NB4 (cell line): Measurements from ENCODE around the gene MGAT1.

Experiments used
- MYC ChIP-seq: IDR thresholded peaks from 2 replicates; pipeline ENCODE4 v1.6.1; 2011; ENCODE audit warnings: low read depth, low read length
- POLR2A ChIP-seq: IDR thresholded peaks from 2 replicates; pipeline ENCODE4 v1.6.1; 2011; ENCODE audit warnings: mild to moderate bottlenecking; ENCODE audit not compliant: insufficient read length; ENCODE audit errors: extremely low read depth
- TF ChIP-seq, protein P1 (sequence below): IDR thresholded peaks from one replicate; pipeline ENCODE4 v1.5.1; 2012; ENCODE audit warnings: low read depth, low read length

- TF ChIP-seq, protein P1, sequence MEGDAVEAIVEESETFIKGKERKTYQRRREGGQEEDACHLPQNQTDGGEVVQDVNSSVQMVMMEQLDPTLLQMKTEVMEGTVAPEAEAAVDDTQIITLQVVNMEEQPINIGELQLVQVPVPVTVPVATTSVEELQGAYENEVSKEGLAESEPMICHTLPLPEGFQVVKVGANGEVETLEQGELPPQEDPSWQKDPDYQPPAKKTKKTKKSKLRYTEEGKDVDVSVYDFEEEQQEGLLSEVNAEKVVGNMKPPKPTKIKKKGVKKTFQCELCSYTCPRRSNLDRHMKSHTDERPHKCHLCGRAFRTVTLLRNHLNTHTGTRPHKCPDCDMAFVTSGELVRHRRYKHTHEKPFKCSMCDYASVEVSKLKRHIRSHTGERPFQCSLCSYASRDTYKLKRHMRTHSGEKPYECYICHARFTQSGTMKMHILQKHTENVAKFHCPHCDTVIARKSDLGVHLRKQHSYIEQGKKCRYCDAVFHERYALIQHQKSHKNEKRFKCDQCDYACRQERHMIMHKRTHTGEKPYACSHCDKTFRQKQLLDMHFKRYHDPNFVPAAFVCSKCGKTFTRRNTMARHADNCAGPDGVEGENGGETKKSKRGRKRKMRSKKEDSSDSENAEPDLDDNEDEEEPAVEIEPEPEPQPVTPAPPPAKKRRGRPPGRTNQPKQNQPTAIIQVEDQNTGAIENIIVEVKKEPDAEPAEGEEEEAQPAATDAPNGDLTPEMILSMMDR = no peak
- TF ChIP-seq POLR2A = no peak
- no peak for TF ChIP-seq MYC
Observed at GRCh38 chr5:180804129-180804618, 1.6 kb upstream of the MGAT1 start.
